Stimulated activated CD8-positive, alpha-beta memory T cell treated with anti-CD3 and anti-CD28 coated beads, Interleukin-4, amount 100 ng/mL, for 4 hours (primary cell): ENCODE results near the gene MKNK1.

Source experiments
- DNase-seq, 2 donors: peaks; one replicate each; pipeline ENCODE4 v3.0.0-alpha.2; 2020; ENCODE audit warnings: low read depth in 2 of 2, low spot score in 1 of 2

Gene MKNK1

DNA sequence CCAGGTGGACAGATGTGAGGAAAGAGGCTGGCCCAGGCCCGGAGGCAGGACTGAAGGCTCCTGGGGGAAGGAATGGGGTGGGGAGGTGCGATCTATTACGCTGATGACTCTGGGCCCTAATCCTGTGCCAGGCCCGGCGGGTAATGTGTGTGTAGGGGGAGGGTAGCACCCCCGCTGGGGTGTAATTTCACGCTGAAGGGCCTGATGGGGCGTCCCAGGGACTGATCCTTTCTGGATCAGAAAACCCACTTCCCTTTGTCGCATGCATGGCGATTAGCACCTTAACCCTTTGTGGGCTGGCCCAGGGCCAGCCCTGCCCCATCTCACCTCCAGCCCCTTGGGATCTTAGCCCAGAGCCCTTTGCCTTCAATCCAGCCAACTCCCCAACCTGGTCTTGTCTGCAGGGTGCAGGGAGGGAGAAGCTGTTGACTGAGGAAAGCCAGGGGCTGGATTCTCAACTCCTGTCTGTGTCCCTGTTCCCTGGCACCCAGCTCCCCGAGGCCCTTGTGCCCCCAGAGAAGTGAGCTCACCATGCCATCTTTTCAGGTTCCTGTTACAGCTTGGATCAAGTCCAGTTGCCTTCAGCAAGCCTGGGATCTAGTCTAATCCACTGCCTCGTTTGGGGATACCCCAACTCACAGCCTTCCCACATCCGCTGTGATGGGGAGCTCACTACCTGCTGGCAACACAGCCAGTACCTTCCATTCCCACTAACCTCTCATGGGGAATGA lies 78.7 kb downstream of the MKNK1 start:
- DNase-seq = no peak

DNA sequence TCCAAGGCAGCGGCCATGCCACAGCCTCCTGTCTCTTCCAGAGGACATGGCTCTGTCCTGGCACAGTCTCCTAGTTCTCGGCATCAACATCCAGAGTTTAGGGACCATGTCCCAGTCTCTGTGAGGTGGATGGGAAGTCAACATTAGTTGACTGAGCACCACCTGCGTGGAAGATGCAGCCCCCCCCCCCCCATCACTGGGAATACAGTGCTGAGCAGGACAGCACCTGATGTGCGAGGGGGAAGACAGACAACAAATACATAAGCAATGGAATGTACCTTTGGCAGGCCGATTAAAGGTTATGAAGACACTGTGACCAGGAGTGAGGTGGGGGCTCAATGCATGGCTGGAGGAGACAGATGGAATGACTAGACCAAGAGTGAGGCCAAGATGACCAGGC lies 79.2 kb downstream of the MKNK1 start:
- DNase-seq = no peak

DNA sequence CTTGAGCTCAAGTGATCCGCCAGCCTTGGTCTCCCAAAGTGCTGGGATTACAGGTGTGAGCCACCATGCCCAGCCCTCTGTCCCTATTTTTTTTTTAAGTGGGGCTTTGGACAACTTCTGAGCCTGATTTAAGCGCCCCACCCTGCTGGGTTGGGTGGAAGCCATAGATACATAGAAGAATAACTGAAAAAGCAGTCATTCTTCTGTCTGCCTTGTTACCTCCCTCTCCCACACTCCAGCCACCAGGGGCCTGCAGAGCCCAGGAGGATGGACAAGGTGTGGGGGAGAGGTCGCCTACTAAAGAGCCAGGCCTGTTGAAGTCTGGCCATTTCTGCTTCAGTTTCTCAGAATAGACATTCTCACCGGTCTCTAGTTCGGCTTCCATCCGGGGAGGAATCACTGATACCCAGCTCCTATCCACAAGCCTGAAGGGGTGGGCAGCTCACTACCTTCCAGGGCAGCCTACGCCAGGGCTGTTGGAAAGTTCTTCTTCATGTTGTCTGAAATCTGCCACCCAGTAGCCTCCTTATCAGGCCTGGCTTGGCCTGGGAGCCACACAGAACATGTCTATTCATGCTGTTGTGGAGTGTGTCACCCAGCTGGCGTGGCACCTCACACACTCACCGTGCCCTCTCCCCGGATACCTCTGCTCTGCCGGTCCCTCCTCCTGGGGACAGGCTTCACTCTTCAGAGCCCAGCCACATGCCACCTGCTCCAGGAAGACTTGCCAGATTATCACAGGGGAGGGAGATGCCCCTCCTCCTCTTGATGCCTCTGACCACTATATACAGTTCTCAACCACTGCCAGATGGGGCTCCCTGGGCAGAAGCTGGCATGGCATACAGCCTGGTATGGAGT lies 80.3 kb downstream of the MKNK1 start:
- DNase-seq = no peak

DNA sequence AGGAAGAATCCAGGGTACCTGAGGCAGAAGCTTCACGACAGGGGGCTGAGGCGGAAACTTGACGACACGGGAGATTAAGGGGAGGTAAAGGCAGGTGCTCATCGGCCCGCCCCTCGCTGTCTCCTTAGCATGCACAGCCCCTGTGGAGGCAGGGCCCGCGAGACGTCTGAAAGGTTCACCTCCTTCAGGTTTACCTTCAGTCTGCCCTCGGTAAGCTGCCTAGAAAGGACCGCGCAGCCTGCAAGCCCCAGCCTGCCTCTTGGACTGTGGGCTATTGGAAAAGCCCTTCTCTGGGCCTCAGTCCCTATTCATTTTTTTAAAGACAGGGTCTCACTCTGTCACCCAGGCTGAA lies 81.1 kb downstream of the MKNK1 start:
- DNase-seq = no peak

DNA sequence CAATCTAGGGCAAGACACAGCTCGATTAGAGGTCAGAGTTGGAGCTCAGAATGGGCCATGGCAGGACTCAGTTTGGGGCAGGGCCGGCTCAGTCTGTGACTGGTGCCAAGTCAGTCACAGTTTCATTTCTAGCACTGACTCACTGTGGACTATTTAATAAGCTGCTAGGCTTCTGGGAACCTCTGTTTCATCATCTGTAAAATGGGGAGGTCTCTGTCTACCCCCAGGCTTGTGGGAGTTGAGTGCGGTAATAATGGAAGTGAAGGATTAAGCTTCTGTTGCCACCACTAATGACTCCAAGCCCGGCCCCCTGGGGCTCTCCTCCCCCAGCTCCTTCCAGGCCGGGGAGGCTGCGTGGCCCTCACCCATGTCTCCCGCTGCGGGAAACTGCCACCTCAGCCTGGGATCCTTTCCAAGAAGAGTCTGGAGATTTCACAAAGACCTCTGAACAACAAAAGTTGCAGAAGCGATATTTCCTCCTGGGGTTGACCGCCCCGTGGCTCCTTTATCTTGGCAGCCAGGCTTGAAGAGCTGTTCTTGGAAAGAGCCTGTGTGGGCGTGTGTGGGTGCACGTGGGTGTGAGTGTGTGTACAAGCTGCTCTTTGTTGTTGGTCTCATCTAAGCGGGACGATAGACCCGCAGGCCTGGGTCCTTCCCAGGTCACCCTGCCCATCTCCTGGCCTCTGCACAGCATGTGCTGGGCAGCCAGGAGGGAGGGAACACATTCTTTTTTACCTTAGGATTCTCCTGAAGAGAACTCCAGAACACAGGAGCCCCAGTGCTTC lies 81.7 kb downstream of the MKNK1 start:
- DNase-seq = no peak

DNA sequence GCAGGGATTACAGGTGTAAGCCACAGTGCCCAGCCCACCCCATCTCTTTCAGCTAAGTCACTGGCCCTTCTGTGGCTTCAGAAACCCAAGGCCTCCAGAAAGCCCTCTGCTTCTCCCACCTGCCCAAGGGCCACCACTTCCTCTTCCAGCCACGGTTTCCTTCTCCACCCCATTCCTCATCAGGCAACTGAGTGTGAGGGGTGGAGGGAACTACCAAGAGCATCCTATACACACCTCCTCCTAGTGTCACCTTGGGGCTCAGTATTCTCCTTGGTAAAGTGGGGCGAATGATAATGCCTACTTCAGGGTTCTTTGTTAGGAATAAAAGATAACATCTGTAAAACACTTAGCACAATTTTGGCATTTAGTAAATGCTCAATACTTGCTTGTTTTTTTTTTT lies 82.7 kb downstream of the MKNK1 start:
- DNase-seq = no peak

DNA sequence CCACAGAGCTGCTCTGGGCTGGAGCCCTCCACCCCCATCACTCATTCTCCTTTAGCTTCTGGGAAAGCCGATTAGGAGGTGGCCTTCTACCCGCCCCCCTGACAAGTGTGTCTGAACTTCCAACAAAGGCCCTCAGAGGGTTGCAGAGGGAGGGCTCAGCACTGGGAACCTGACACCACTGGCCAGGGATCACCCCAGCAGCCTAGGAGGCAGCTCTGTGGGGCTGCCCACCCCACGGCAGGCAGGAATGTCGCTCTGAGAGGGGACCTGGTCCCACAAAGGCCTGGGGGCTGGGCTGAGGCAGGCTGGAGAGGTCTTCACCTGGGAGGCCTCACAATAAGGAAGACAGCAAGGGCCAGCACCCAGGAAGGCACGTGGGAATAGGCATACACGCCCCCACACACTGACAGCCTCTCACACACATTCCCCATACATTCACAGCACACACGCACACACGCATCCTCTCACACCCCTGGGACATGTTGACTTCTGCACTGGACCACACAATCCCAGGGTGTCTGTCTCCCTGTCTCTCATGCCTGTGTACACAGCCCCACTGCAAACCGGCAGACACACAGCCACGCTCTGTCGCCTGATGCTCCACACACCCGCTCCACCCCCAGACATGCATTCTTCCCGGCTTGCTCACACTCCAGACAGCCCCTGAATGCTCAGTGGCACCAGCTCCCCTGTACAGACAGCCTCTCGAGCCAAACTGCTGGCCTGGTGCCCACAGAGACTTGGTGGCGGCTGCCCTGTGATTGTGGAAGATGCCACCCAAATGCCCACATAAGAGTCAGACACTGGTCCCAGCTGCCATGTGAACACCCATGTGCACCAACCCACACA lies 83.8 kb downstream of the MKNK1 start:
- DNase-seq = no peak

DNA sequence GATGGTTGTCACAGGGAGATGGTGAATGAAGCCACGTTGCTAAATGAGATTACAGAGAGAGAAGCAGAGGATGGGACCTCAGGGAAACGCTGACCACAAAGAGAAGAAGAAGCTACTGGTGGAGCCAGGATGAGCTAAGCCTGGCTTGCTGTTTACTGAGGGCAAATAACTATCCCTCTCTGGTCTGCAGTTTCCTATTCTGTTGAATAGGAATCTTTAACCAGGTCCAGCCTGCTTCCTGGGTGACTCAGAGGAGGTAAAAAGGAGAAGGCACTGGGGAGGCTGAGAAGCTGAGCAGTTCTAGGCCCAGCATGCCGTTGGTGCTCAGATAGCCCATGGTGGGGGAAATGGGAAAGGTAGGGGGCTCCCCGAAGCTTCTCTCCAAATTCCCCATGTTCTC lies 84.9 kb downstream of the MKNK1 start:
- no peak for DNase-seq

DNA sequence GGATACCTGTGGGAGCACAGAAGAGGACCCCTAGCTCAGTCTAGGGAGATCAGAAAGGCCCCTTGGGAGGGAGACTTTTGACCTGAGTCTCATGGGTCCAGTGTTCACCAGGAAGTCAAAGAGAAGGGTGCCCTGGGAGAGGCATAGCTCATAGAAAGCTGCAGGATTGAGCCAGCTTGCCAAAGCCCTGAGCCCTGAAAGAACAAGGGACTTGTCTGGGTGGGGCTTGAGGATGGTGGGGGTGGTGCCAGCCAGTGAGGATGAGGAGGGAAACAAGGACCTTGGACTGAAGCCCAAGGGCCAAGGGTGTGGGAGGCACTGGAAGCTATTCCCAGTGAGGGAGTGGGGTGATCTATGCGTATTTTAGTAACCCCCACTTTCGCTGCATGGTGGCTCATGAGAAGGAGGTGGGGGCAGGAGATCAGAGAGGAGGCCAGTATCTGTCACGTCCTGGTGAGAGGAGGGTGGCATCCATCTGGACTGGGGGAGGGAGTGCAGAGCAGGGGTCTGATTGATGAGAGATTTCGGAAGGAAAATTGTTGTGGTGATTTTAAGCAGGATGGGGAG lies 86.1 kb downstream of the MKNK1 start:
- DNase-seq = no peak

DNA sequence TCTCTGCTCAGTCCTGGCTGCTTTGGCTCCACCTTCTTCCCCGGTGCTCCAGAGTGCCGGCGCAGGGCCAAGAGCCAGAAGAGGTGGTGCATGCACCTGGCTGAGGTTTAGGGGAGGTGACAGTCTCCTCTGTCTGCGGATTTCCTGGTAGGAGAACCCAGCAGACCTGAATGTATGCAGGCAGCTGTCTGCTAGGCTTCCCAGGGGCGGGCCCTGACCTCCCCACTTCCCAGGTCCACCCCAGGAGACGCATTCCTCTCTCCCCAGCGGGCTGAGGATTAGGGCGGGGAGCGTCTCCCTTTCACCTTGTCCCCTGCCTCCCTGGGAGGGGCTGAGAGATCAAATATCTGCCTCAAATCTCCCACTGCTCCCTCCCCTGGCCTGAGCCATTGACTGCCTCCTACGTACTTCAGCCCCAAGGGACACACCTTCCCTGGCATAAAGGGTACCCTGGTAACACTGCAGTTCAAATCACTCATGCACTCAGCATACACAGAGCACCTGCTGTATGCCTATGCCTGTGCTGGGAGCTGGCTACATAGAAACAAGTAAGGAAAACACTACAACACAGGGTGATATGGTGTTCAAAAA lies 87.0 kb downstream of the MKNK1 start:
- no peak for DNase-seq

DNA sequence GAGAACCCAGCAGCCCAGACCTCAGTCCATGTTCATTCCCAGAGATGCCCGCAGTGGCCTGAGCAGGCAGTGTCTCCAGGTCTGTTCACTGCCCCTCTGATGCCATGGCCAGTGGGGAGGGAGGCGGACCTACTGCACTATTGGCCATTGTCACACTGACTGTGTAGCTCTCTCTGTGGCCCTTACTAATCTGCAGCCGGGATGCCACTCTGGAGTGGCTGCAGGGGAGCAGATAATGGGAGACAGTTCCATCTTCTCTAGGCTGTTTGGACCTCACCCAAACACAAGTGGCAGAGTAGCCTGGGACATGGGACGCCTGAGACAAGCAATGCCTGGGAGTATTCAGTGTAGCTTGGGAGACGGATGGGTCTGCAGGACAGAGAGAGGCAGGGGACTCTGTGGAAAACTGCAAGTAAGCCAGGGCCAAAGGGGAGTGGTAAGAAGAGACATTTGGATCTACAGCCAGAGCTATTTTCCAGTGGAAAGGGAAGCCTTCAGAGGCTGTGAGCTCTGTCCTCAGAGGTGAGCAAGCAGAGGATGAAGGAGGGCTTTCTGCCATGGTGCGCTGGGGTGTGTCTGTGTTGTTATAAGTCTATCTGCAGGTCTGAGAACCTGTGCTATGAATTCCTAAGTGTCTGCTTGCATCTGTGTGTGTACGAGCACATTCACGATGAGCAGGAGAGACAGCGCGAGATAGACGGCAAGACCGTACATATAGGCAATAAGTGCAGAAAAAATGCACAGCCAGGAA lies 87.7 kb downstream of the MKNK1 start:
- no peak for DNase-seq

DNA sequence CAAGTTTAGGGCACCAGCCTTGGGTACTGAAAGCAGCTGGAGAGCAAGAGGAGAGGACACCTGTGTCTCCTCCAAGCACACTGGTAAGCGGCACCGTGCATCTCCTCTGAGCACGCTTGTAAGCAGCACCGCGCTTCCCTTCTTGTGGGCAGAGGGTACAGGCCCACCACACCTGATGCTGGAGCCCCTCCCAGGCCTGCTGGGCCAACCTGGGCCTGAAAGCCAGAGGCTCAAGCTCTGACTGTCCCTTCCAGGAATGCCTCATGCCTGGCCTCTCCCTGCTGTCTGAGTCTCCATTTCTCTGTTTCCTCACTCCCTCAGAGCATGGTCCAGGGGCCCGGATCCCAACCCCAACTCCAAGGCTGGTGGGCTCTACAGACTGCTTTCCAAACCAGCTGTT lies 88.5 kb downstream of the MKNK1 start:
- DNase-seq = no peak

DNA sequence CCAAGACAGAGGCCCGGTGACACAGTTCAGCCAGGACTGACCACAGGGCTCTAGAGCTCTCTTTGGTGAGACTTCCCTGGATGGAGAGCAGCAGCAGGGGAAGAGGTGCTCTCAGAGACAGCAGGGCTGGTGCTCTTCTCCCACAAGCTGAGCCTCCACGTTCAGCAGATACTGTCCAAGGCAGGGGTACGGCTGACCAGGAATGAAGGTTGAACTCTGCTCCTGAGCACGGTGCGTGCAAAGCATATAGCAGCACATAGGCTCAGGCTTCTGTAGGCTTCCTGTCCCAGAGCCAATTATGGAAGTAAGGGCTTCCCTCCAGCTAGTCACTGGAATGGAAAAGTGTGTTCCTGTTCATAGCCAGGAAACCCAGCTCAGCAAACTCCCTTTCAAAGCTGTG lies 90.5 kb downstream of the MKNK1 start:
- no peak for DNase-seq

DNA sequence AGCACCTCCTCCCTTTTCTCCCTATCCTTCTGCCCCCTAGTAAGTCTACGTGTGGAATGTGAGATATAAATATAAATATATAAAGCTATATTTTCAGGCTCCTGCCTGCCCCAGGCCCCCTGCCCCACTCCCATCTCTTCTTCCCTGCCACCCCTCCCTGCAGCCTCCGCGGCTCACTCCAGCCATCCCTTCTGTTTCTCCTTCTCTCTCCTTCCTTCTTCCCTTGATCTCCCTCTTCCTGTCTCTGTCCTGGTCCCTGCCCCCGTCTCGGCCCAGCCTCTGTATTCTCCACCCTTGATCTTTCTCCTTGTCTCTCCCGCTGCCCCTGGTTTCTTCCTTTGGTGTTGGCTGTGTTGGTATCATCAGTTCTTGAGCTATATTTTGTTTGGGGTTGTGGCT lies 91.3 kb downstream of the MKNK1 start:
- no peak for DNase-seq

DNA sequence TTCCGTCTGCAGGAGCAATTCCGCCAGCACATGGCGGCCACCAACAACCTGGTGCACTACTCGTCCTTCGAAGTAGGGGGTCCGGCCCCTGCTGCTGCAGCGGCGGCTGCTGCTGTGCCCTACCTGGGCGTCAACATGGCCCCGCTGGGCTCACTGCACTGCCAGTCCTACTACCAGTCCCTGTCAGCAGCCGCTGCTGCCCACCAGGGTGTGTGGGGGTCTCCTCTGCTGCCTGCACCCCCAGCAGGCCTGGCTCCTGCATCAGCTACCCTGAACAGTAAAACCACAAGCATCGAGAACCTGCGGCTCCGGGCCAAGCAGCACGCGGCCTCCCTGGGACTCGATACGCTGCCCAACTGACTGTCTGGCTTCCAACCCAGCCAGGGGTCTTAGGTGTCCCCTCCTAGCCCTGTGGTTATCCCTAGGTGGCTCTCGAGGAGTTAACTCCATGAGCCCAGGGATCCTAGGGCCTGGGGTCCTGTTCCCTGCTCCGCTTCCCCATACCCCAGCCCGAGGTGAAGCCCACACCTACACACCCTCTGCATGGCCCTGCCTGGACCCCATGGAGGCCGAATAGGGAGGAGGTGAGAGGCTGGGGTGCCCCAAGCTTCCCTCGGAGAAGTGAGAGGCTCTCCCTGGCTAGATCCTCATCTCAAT lies 91.8 kb downstream of the MKNK1 start:
- DNase-seq = no peak

DNA sequence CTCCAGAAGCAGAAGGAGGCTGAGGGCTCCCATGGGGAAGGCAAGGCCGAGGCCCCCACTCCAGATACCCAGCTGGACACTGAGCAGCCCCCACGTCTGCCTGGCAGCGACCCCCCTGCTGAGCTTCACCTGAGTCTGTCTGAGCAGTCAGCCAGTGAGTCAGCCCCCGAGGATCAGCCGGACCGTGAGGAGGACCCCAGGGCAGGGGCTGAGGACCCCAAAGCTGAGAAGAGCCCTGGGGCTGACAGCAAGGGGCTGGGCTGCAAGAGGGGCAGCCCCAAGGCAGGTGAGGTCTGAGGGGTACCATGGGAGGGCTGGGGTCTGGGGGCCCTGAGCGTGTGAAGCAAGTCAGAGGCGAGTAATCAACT lies 93.1 kb downstream of the MKNK1 start:
- DNase-seq = no peak

DNA sequence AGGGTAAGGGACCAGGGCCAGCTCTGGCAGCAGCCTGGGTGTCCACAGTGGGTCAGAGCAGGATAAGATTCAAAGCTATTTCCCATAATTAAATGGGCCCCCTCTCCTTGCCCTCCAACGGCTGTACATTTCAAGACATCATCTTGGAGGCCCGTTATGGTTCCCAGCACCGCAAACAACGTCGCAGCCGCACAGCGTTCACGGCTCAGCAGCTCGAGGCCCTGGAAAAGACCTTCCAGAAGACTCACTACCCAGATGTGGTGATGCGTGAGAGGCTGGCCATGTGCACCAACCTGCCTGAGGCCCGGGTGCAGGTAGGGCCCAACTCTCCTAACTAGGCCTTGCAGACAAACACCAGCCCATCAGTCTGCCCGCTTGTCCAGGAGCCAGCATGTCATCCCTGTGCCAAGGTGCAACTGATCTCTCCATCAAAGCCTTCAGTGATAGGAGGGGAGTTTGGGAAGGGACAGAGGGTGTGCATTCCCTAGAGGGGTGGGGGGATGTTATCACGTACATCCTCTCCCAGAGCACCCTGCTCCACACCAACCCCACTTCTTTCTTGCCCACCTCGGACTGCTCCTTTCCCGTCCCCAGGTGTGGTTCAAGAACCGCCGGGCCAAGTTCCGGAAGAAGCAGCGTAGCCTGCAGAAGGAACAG lies 93.6 kb downstream of the MKNK1 start:
- DNase-seq = no peak

DNA sequence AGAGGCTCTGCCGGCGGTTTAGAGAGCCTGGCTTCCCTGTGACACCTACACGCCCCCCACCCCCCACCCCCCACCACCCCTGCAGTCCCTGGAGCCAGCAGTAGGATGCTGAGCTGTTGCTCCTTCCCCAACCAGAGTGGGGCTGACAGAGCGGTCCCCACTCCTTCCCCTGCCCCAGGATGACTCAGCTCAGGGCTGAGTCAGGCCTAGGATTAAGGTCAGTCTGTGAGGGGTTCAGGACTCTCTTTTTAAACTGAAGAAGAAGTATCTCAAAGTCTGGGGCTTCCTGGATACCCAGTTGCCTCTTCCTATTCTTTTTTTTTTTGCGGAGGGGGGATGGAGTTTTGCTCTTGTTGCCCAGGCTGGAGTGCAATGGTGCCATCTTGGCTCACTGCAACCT lies 95.3 kb downstream of the MKNK1 start:
- no peak for DNase-seq
